Measurements from ENCODE around the gene ZSWIM5. TPM values are rescaled to one million over a fixed set of nuclear protein-coding genes. Genes with fewer than 3 reads are reported as not detected.

Gene ZSWIM5
- total and polyA plus RNA-seq, 9 of the 15 experiments (the other 6 are each of a cell fraction or from before 2014, with no cell fraction given) = under 0.01 to 0.07 (median 0.03) TPM; not detected in 3

GRCh38 chr1:45205910-45206721, at the start of gene ZSWIM5 (continued):
- TF ChIP-seq ZNF584 (CRISPR knock-in tag; IDR thresholded peaks at IDR 0.05; ENCODE audit: low read depth) (peak; percentile 69; the same call in 1 of the 2 replicates), ZNF263 (CRISPR knock-in tag; IDR thresholded peaks at IDR 0.05; ENCODE audit: borderline replicate concordance) (0 out of 2 replicates have a peak, but pooled peaks have one; percentile 16), BMI1 (IDR thresholded peaks at IDR 0.05; ENCODE audit: low read length) (0 out of 2 replicates have a peak, but pooled peaks have one; percentile 12), PREB (CRISPR knock-in tag; IDR thresholded peaks at IDR 0.05) (no peak), TCF15 (CRISPR knock-in tag; IDR thresholded peaks at IDR 0.05) (no peak), ZNF639 (CRISPR knock-in tag; conservative IDR thresholded peaks at IDR 0.05 in 1 of 2, IDR thresholded peaks at IDR 0.05 in 1 of 2) (0 out of 4 replicates have a peak, but pooled peaks of 1 of the 2 experiments have one; percentile 27), FOSL1 (tag; conservative IDR thresholded peaks at IDR 0.05) (no peak), SPI1 (IDR thresholded peaks at IDR 0.05; ENCODE audit: borderline replicate concordance, low read depth, low read length) (no peak), NBN (IDR thresholded peaks at IDR 0.05; ENCODE audit: low read depth) (no peak)
